ENCODE results near the gene RRM2.

DNA sequence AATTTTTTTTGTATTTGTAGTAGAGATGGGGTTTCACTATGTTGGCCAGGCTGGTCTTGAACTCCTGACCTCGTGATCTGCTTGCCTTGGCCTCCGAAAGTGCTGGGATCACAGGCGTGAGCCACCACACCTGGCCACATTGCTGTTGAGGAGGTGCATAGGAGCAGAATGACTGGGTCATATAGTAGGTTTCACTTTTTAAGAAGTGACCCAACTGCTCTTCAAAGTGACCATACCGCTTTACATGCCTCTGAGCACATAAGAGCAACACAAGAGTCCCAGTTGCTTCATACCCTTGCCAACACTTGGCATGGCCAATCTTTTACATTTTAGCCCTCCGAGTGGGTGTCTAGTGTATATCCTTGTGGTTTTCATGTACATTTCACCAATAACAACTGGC, 28.9 kb downstream of the RRM2 start:
- no peak for TF ChIP-seq CTCF (IDR thresholded peaks at IDR 0.05 in 2 of 3, conservative IDR thresholded peaks at IDR 0.05 in 1 of 3; ENCODE audit: borderline replicate concordance in 1 of 3, insufficient read depth in 1 of 3, low read depth in 2 of 3, low read length in 2 of 3)
- no peak for TF ChIP-seq POLR2A (IDR thresholded peaks at IDR 0.05; ENCODE audit: borderline replicate concordance, extremely low read depth, insufficient read depth, insufficient read length)
- TF ChIP-seq ATF3 (IDR thresholded peaks at IDR 0.05) = no peak
- no peak for TF ChIP-seq CBX3 (IDR thresholded peaks at IDR 0.05; ENCODE audit: low read depth)
- no peak for TF ChIP-seq ZFX (IDR thresholded peaks at IDR 0.05)
- TF ChIP-seq, protein P1, sequence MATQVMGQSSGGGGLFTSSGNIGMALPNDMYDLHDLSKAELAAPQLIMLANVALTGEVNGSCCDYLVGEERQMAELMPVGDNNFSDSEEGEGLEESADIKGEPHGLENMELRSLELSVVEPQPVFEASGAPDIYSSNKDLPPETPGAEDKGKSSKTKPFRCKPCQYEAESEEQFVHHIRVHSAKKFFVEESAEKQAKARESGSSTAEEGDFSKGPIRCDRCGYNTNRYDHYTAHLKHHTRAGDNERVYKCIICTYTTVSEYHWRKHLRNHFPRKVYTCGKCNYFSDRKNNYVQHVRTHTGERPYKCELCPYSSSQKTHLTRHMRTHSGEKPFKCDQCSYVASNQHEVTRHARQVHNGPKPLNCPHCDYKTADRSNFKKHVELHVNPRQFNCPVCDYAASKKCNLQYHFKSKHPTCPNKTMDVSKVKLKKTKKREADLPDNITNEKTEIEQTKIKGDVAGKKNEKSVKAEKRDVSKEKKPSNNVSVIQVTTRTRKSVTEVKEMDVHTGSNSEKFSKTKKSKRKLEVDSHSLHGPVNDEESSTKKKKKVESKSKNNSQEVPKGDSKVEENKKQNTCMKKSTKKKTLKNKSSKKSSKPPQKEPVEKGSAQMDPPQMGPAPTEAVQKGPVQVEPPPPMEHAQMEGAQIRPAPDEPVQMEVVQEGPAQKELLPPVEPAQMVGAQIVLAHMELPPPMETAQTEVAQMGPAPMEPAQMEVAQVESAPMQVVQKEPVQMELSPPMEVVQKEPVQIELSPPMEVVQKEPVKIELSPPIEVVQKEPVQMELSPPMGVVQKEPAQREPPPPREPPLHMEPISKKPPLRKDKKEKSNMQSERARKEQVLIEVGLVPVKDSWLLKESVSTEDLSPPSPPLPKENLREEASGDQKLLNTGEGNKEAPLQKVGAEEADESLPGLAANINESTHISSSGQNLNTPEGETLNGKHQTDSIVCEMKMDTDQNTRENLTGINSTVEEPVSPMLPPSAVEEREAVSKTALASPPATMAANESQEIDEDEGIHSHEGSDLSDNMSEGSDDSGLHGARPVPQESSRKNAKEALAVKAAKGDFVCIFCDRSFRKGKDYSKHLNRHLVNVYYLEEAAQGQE (IDR thresholded peaks at IDR 0.05; ENCODE audit: low read depth) = no peak
- TF ChIP-seq JUND (IDR thresholded peaks at IDR 0.05) = no peak
- no peak for TF ChIP-seq SIN3A (IDR thresholded peaks at IDR 0.05; ENCODE audit: low read depth)
- TF ChIP-seq YY1 (IDR thresholded peaks at IDR 0.05; ENCODE audit: extremely low read depth, insufficient replicate concordance, low read depth, low read length) = no peak
- TF ChIP-seq POLR2AphosphoS5 (IDR thresholded peaks at IDR 0.05; ENCODE audit: low read depth, low read length) = no peak
- no peak for TF ChIP-seq CEBPB (IDR thresholded peaks at IDR 0.05; ENCODE audit: low read depth)

Data from HCT116 (cell line).